Caco-2 (cell line): ENCODE results near the gene EGFR. TPM values are rescaled to one million over a fixed set of nuclear protein-coding genes. Genes with fewer than 3 reads are reported as not detected.

Experiments used
- BruUV-seq: library from RNA; stranded (reverse); fragments of 400-500 nt; replicated peaks from 2 replicates; lab custom pipeline; 2021; lab: Mats Ljungman, UMichigan
- CTCF ChIA-PET: fragments of 300-600 bp; sonication (Branson Sonifier 250); formaldehyde crosslinking; loops from one replicate; lab custom pipeline; 2022; ENCODE audit warnings: antibody characterized with exemption; lab: Charles Lee
- POLR2A ChIA-PET: fragments of 300-600 bp; sonication (Branson Sonifier 250); formaldehyde crosslinking; loops from one replicate; lab custom pipeline; 2022; ENCODE audit warnings: antibody characterized with exemption; lab: Charles Lee
- DNase-seq, 2 experiments: peaks; one replicate each; pipeline versions ENCODE4 v3.0.0 to v3.0.0-alpha.2; 2020 to 2022
- H3K27me3 ChIP-seq: replicated peaks from 2 replicates; pipeline ENCODE4 v1.6.0; 2011; ENCODE audit warnings: low read length; ENCODE audit not compliant: control insufficient read depth, insufficient read depth
- H3K36me3 ChIP-seq: 2 replicates; pipeline ENCODE4 v1.5.1; 2011; ENCODE audit warnings: low read length; ENCODE audit not compliant: control insufficient read depth, insufficient read depth
- H3K4me1 ChIP-seq: fragments of 250-450 bp; sonication (Bioruptor Pico); 2 replicates; pipeline ENCODE4 v1.5.1; 2020; ENCODE audit warnings: mild to moderate bottlenecking
- H3K4me3 ChIP-seq: 2 replicates; pipeline ENCODE4 v1.5.1; 2011; ENCODE audit warnings: low read depth, mild to moderate bottlenecking, control low read depth, low read length
- H3K9me3 ChIP-seq: fragments of 250-450 bp; sonication (Bioruptor Pico); 2 replicates; pipeline ENCODE4 v1.5.1; 2020; ENCODE audit warnings: mild to moderate bottlenecking, moderate library complexity
- H3K27ac Mint-ChIP-seq: one replicate; pipeline ENCODE4 v1.8.0; 2022; ENCODE audit warnings: mixed read lengths; ENCODE audit not compliant: unreplicated experiment
- H3K27me3 Mint-ChIP-seq: one replicate; pipeline ENCODE4 v1.8.0; 2022; ENCODE audit warnings: mixed read lengths; ENCODE audit not compliant: insufficient read depth, unreplicated experiment
- H3K36me3 Mint-ChIP-seq: one replicate; pipeline ENCODE4 v1.8.0; 2022; ENCODE audit warnings: mild to moderate bottlenecking, mixed read lengths; ENCODE audit not compliant: insufficient read depth, unreplicated experiment
- H3K4me1 Mint-ChIP-seq: one replicate; pipeline ENCODE4 v1.8.0; 2022; ENCODE audit warnings: low read depth, mixed read lengths; ENCODE audit not compliant: unreplicated experiment
- H3K4me3 Mint-ChIP-seq: one replicate; pipeline ENCODE4 v1.8.0; 2022; ENCODE audit warnings: mild to moderate bottlenecking, moderate library complexity, mixed read lengths; ENCODE audit not compliant: unreplicated experiment
- H3K9me3 Mint-ChIP-seq: one replicate; pipeline ENCODE4 v1.8.0; 2022; ENCODE audit warnings: mixed read lengths; ENCODE audit not compliant: unreplicated experiment
- CTCF ChIP-seq, 2 experiments: fragments of 200-600 bp in 1 of 2; IDR thresholded peaks; 1 replicate in 1 of 2; 2 replicates in 1 of 2; pipeline versions ENCODE4 v1.5.1 to v1.8.0; 2011 to 2022; ENCODE audit warnings: antibody characterized with exemption in 1 of 2, control low read depth in 1 of 2, inconsistent platforms in 1 of 2, low read depth in 1 of 2, low read length in 1 of 2, mild to moderate bottlenecking in 1 of 2, moderate library complexity in 1 of 2; ENCODE audit not compliant: insufficient read depth in 1 of 2, severe bottlenecking in 1 of 2, unreplicated experiment in 1 of 2
- intact Hi-C: fragments of 100-400 bp; cut with micrococcal nuclease; formaldehyde crosslinking; loops from one replicate; pipeline ENCODE4 v1.10.0; 2022; ENCODE audit not compliant: unreplicated experiment
- total RNA-seq: library from RNA; stranded (reverse); gene quantifications from 2 replicates; pipeline ENCODE4 v1.2.3, GENCODE V29; 2022

The EGFR gene
- total RNA-seq, 1 experiment from 2014 or later: 60.1 TPM

GRCh38 chr7:55235115-55235514, 216.3 kb downstream of the EGFR start:
- no peaks in the 10 kb centered on the region for H3K9me3 Mint-ChIP-seq
- H3K4me3 Mint-ChIP-seq: no peak overlapping the region

GRCh38 chr7:55235801-55236200, 217.0 kb downstream of the EGFR start:
- H3K27me3 Mint-ChIP-seq: no peaks in the 10 kb centered on the region
- intact Hi-C loops: no loop called here
- BruUV-seq: no TSS peak
- no peaks in the 10 kb centered on the region for H3K9me3 ChIP-seq
- H3K4me1 ChIP-seq: no peaks in the 10 kb centered on the region
- no peaks in the 10 kb centered on the region for H3K9me3 Mint-ChIP-seq
- ChIA-PET POLR2A (no interaction called here), CTCF (no interaction called here)
- H3K27ac Mint-ChIP-seq: no peak overlapping the region
- TF ChIP-seq CTCF (IDR thresholded peaks at IDR 0.05; ENCODE audit: insufficient read depth in 1 of 2, low read depth in 1 of 2, low read length in 1 of 2, severe bottlenecking in 1 of 2, unreplicated experiment in 1 of 2): no peak
- no peaks in the 10 kb centered on the region for H3K36me3 ChIP-seq
- H3K27me3 ChIP-seq: no peaks in the 10 kb centered on the region
- no peaks in the 10 kb centered on the region for H3K36me3 Mint-ChIP-seq
- H3K4me3 Mint-ChIP-seq: no peak overlapping the region
- no peak for DNase-seq
- no peak overlapping the region for H3K4me3 ChIP-seq
- H3K4me1 Mint-ChIP-seq: no peaks in the 10 kb centered on the region

More at GRCh38 chr7:55235115-55235514, 216.3 kb downstream of the EGFR start:
- Histone ChIP-seq H3K4me3 (no peak overlapping the region), H3K9me3 (no peaks in the 10 kb centered on the region), H3K36me3 (no peaks in the 10 kb centered on the region), H3K4me1 (no peaks in the 10 kb centered on the region), H3K27me3 (no peaks in the 10 kb centered on the region)
- Mint-ChIP-seq H3K27ac (no peak overlapping the region), H3K4me1 (no peaks in the 10 kb centered on the region), H3K36me3 (no peaks in the 10 kb centered on the region), H3K27me3 (peaks cover 5% of the 10 kb centered on the region)
- intact Hi-C loops: no loop called here
- DNase-seq: no peak
- no TSS peak for BruUV-seq
- ChIA-PET POLR2A (no interaction called here), CTCF (no interaction called here)
- no peak for TF ChIP-seq CTCF (IDR thresholded peaks at IDR 0.05; ENCODE audit: insufficient read depth in 1 of 2, low read depth in 1 of 2, low read length in 1 of 2, severe bottlenecking in 1 of 2, unreplicated experiment in 1 of 2)

GRCh38 chr7:55236476-55236875, 217.7 kb downstream of the EGFR start:
- Histone ChIP-seq H3K27me3 (no peaks in the 10 kb centered on the region; the same call in 1 of the 2 replicates), H3K36me3 (no peaks in the 10 kb centered on the region), H3K4me3 (no peak overlapping the region), H3K4me1 (no peaks in the 10 kb centered on the region), H3K9me3 (no peaks in the 10 kb centered on the region)
- H3K4me3 Mint-ChIP-seq: no peak overlapping the region
- no TSS peak for BruUV-seq
- intact Hi-C loops: no loop called here
- no peaks in the 10 kb centered on the region for H3K27me3 Mint-ChIP-seq
- ChIA-PET POLR2A (no interaction called here), CTCF (no interaction called here)
- no peaks in the 10 kb centered on the region for H3K9me3 Mint-ChIP-seq
- no peaks in the 10 kb centered on the region for H3K4me1 Mint-ChIP-seq
- no peaks in the 10 kb centered on the region for H3K36me3 Mint-ChIP-seq
- TF ChIP-seq CTCF (IDR thresholded peaks at IDR 0.05; ENCODE audit: insufficient read depth in 1 of 2, low read depth in 1 of 2, low read length in 1 of 2, severe bottlenecking in 1 of 2, unreplicated experiment in 1 of 2): no peak
- no peak for DNase-seq
- H3K27ac Mint-ChIP-seq: no peak overlapping the region
